ENCODE measurements around the gene HAPSTR1.

DNA sequence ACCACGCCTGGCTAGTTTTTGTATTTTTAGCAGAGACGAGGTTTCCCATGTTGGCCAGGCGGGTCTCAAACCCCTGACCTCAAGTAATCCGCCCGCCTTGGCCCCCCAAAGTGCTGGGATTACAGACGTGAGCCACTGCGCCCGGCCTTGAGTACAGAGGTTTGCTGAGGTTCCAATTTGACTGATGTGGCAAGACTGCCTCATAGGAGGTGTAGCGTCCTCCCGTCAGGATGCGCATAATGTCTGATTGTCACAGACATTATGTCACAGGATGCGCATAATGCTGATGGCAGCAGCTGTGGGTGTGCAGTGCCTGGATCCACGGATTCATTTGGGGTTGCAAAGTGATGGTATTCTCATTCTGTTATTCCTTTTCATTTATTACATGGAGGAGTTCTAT lies 45.2 kb downstream of the HAPSTR1 start:
- TF ChIP-seq POLR2AphosphoS5 (IDR thresholded peaks at IDR 0.05; ENCODE audit: low read depth, low read length), result no peak
- TF ChIP-seq, protein P1, sequence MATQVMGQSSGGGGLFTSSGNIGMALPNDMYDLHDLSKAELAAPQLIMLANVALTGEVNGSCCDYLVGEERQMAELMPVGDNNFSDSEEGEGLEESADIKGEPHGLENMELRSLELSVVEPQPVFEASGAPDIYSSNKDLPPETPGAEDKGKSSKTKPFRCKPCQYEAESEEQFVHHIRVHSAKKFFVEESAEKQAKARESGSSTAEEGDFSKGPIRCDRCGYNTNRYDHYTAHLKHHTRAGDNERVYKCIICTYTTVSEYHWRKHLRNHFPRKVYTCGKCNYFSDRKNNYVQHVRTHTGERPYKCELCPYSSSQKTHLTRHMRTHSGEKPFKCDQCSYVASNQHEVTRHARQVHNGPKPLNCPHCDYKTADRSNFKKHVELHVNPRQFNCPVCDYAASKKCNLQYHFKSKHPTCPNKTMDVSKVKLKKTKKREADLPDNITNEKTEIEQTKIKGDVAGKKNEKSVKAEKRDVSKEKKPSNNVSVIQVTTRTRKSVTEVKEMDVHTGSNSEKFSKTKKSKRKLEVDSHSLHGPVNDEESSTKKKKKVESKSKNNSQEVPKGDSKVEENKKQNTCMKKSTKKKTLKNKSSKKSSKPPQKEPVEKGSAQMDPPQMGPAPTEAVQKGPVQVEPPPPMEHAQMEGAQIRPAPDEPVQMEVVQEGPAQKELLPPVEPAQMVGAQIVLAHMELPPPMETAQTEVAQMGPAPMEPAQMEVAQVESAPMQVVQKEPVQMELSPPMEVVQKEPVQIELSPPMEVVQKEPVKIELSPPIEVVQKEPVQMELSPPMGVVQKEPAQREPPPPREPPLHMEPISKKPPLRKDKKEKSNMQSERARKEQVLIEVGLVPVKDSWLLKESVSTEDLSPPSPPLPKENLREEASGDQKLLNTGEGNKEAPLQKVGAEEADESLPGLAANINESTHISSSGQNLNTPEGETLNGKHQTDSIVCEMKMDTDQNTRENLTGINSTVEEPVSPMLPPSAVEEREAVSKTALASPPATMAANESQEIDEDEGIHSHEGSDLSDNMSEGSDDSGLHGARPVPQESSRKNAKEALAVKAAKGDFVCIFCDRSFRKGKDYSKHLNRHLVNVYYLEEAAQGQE (IDR thresholded peaks at IDR 0.05; ENCODE audit: insufficient read depth in 1 of 2, low read depth in 2 of 2, low read length in 2 of 2), result no peak
